Measurements from ENCODE around the gene NFYA. TPM values are rescaled to one million over a fixed set of nuclear protein-coding genes. Genes with fewer than 3 reads are reported as not detected.

The NFYA gene
- total RNA-seq, 3 donors from 2014 or later (not counting 1 experiment from before 2014, with no cell fraction given): 27.5 to 33.1 (median 33.0) TPM

- DNase-seq (no peak), ATAC-seq (no peak)
- H3K27me3 ChIP-seq (ENCODE audit: control insufficient read depth, insufficient read depth, low read length): no peaks in the 10 kb centered on the region
- no peak overlapping the region for H3K27ac ChIP-seq (ENCODE audit: low read length)
- no peak overlapping the region for H3K27ac Mint-ChIP-seq
- no peaks in the 10 kb centered on the region for H3K9me3 Mint-ChIP-seq
- H3K4me1 Mint-ChIP-seq: peaks cover 12 to 16% of the 10 kb centered on the region in 2 donors
- H3K4me1 ChIP-seq (ENCODE audit: control insufficient read depth, insufficient read depth, low read length): no peaks in the 10 kb centered on the region
- peaks cover 60% of the 10 kb centered on the region for H3K36me3 ChIP-seq (ENCODE audit: control insufficient read depth, insufficient read depth, low read length)
- intact Hi-C loops (cut with micrococcal nuclease): loop anchor here (5.0 kb wide), 1 partner anchor 38 kb away; no protein-coding TSS in a partner anchor
- TF ChIP-seq CTCF (IDR thresholded peaks at IDR 0.05): no peak
- no peak overlapping the region for H3K4me3 ChIP-seq (ENCODE audit: low read length)
- H3K27me3 Mint-ChIP-seq (ENCODE audit: low read depth in 2 of 2): no peaks in the 10 kb centered on the region
- H3K4me3 Mint-ChIP-seq: no peak overlapping the region
- H3K36me3 Mint-ChIP-seq: peaks cover 8% of the 10 kb centered on the region
- 100% methylated on average over 2 of the region's 2 CpGs for WGBS (ENCODE audit: insufficient coverage)
- no peaks in the 10 kb centered on the region for H3K9me3 ChIP-seq (ENCODE audit: control insufficient read depth, insufficient read depth, low read length)
Observed at GRCh38 chr6:41065550-41066026, 7.2 kb upstream of the NFYA start.

DNA sequence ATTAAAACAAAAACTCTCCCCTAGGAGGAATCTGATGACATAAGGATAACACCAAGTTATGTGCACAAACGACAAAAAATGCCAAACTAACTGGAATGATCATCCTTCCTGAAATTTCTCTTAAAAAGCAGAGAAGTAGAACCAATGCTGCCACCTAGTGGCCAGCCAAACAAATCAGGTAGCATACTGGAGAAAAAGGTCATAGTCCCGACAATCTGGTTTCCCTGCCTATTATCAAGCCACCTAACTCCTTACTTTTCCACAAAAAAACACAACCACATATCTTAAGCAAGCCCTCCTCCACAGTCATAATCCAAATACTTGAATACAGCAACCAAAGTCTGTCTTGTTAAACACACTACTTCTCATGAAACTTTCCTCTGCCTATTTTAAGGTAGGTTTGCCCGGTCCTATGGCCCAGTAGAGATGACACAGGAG is 5.9 kb upstream of the NFYA start:
- no peaks in the 10 kb centered on the region for H3K9me3 ChIP-seq (ENCODE audit: control insufficient read depth, insufficient read depth, low read length)
- peak; percentile 97 for TF ChIP-seq CTCF (IDR thresholded peaks at IDR 0.05)
- no peaks in the 10 kb centered on the region for H3K27me3 ChIP-seq (ENCODE audit: control insufficient read depth, insufficient read depth, low read length)
- no peak overlapping the region for H3K4me3 ChIP-seq (ENCODE audit: low read length)
- H3K4me1 Mint-ChIP-seq: peaks cover 24 to 27% of the 10 kb centered on the region in 2 donors
- H3K27ac ChIP-seq (ENCODE audit: low read length): no peak overlapping the region
- intact Hi-C loops (cut with micrococcal nuclease): loop anchor here (1.0 to 5.0 kb wide), 2 partner anchors 40 to 61 kb away; no protein-coding TSS in a partner anchor
- peak in 1 of 3 donors; percentile 18 for ATAC-seq
- H3K36me3 ChIP-seq (ENCODE audit: control insufficient read depth, insufficient read depth, low read length): peaks cover 54% of the 10 kb centered on the region
- H3K36me3 Mint-ChIP-seq: peaks cover 8% of the 10 kb centered on the region
- H3K27me3 Mint-ChIP-seq (ENCODE audit: low read depth in 2 of 2): no peaks in the 10 kb centered on the region
- peak; percentile 59 to 88 for DNase-seq
- peaks cover 5% of the 10 kb centered on the region for H3K4me1 ChIP-seq (ENCODE audit: control insufficient read depth, insufficient read depth, low read length)
- 36% methylated on average over 3 of the region's 3 CpGs for WGBS (ENCODE audit: insufficient coverage)
- H3K9me3 Mint-ChIP-seq: no peaks in the 10 kb centered on the region
- peak overlapping the region; percentile 10 to 64 for H3K27ac Mint-ChIP-seq
- no peak overlapping the region for H3K4me3 Mint-ChIP-seq

- ATAC-seq: no peak
- intact Hi-C loops (cut with micrococcal nuclease): loop anchor here (5.0 kb wide), 1 partner anchor 261 kb away; no protein-coding TSS in a partner anchor
- Histone ChIP-seq H3K27me3 (ENCODE audit: control insufficient read depth, insufficient read depth, low read length) (no peaks in the 10 kb centered on the region), H3K4me1 (ENCODE audit: control insufficient read depth, insufficient read depth, low read length) (peaks cover 9% of the 10 kb centered on the region), H3K4me3 (ENCODE audit: low read length) (peak overlapping the region; percentile 99), H3K9me3 (ENCODE audit: control insufficient read depth, insufficient read depth, low read length) (no peaks in the 10 kb centered on the region), H3K36me3 (ENCODE audit: control insufficient read depth, insufficient read depth, low read length) (peaks cover 24% of the 10 kb centered on the region), H3K27ac (ENCODE audit: low read length) (peak overlapping the region; percentile 99)
- no peak for DNase-seq
- Mint-ChIP-seq H3K36me3 (peaks cover 7% of the 10 kb centered on the region), H3K9me3 (no peaks in the 10 kb centered on the region), H3K4me3 (peak overlapping the region; percentile 92), H3K27ac (peak overlapping the region; percentile 94 to 98), H3K27me3 (ENCODE audit: low read depth in 2 of 2) (no peaks in the 10 kb centered on the region), H3K4me1 (peaks cover 52 to 57% of the 10 kb centered on the region in 2 donors)
- WGBS (ENCODE audit: insufficient coverage): under 1% methylated on average over 16 of the region's 16 CpGs
- TF ChIP-seq CTCF (IDR thresholded peaks at IDR 0.05): no peak
Observed at GRCh38 chr6:41071501-41071922, 1.3 kb upstream of the NFYA start.

Data from natural killer cell (primary cell).